Neuronal stem cell (in vitro differentiated cells): ENCODE results near the gene GABRR3.

ENCODE experiments used
- DNase-seq: peaks from one replicate; pipeline ENCODE4 v3.0.0-alpha.2; 2013; ENCODE audit warnings: low spot score
- H2AFZ ChIP-seq: one replicate; pipeline ENCODE4 v1.6.1; 2013; ENCODE audit warnings: mild to moderate bottlenecking, low read length, inconsistent platforms
- H2AK5ac ChIP-seq: 2 replicates; pipeline ENCODE4 v1.6.1; 2013; ENCODE audit warnings: low read depth, mild to moderate bottlenecking, inconsistent platforms, low read length, moderate library complexity, mixed read lengths
- H2BK120ac ChIP-seq: 2 replicates; pipeline ENCODE4 v1.6.1; 2013; ENCODE audit warnings: low read depth, mild to moderate bottlenecking, inconsistent platforms, low read length, moderate library complexity, mixed read lengths
- H2BK12ac ChIP-seq: one replicate; pipeline ENCODE4 v1.6.1; 2013; ENCODE audit warnings: low read length, inconsistent platforms
- H2BK15ac ChIP-seq: 2 replicates; pipeline ENCODE4 v1.6.1; 2013; ENCODE audit warnings: mild to moderate bottlenecking, low read length, inconsistent platforms, mixed read lengths
- H2BK5ac ChIP-seq: one replicate; pipeline ENCODE4 v1.6.1; 2013; ENCODE audit warnings: inconsistent platforms, mild to moderate bottlenecking, low read length, moderate library complexity
- H3K14ac ChIP-seq: one replicate; pipeline ENCODE4 v1.6.1; 2013; ENCODE audit warnings: low read length, inconsistent platforms
- H3K18ac ChIP-seq: 2 replicates; pipeline ENCODE4 v1.6.1; 2013; ENCODE audit warnings: low read length, inconsistent platforms
- H3K23ac ChIP-seq: 2 replicates; pipeline ENCODE4 v1.6.1; 2013; ENCODE audit warnings: low read depth, mild to moderate bottlenecking, mixed read lengths, low read length, inconsistent platforms; ENCODE audit not compliant: poor library complexity
- H3K27ac ChIP-seq: replicated peaks from 3 replicates; pipeline ENCODE4 v1.5.1; 2013; ENCODE audit warnings: low read length, inconsistent platforms
- H3K27me3 ChIP-seq, 3 experiments: 2 replicates each; pipeline ENCODE4 v1.6.1; 2013; ENCODE audit warnings: low read length in 3 of 3, mild to moderate bottlenecking in 2 of 3, inconsistent platforms in 1 of 3, low read depth in 1 of 3, mixed read lengths in 1 of 3, moderate library complexity in 1 of 3; ENCODE audit not compliant: control insufficient read depth in 3 of 3, insufficient read depth in 3 of 3
- H3K36me3 ChIP-seq, 2 donors: replicated peaks in 1 of 2; 2 replicates each; pipeline ENCODE4 v1.6.1; 2013; ENCODE audit warnings: low read length in 2 of 2; ENCODE audit not compliant: control insufficient read depth in 2 of 2, insufficient read depth in 2 of 2
- H3K4ac ChIP-seq: 2 replicates; pipeline ENCODE4 v1.6.1; 2013; ENCODE audit warnings: inconsistent platforms, mild to moderate bottlenecking, low read length, moderate library complexity
- H3K4me1 ChIP-seq, 2 donors: 1 replicate in 1 of 2; 2 replicates in 1 of 2; pipeline ENCODE4 v1.6.1; 2013; ENCODE audit warnings: low read length in 2 of 2, low read depth in 1 of 2; ENCODE audit not compliant: control insufficient read depth in 2 of 2, insufficient read depth in 1 of 2
- H3K4me2 ChIP-seq: one replicate; pipeline ENCODE4 v1.6.1; 2013; ENCODE audit warnings: mild to moderate bottlenecking, low read length, inconsistent platforms; ENCODE audit not compliant: insufficient read depth, poor library complexity, severe bottlenecking
- H3K4me3 ChIP-seq, 2 donors: 2 replicates each; pipeline ENCODE4 v1.5.1; 2013; ENCODE audit warnings: low read length in 2 of 2, mild to moderate bottlenecking in 2 of 2, inconsistent platforms in 1 of 2, moderate library complexity in 1 of 2
- H3K79me1 ChIP-seq: one replicate; pipeline ENCODE4 v1.6.1; 2013; ENCODE audit warnings: low read depth, mild to moderate bottlenecking, inconsistent platforms, low read length, moderate library complexity
- H3K9ac ChIP-seq: one replicate; pipeline ENCODE4 v1.6.1; 2013; ENCODE audit warnings: mild to moderate bottlenecking, low read depth, low read length, inconsistent platforms; ENCODE audit not compliant: poor library complexity
- H3K9me3 ChIP-seq, 2 donors: replicated peaks in 1 of 2; 2 replicates each; pipeline versions ENCODE3 to v1.6.1; 2013; ENCODE audit warnings: low read length in 2 of 2, mild to moderate bottlenecking in 2 of 2, inconsistent platforms in 1 of 2, low read depth in 1 of 2, mixed read lengths in 1 of 2, moderate library complexity in 1 of 2; ENCODE audit not compliant: control insufficient read depth in 2 of 2, insufficient read depth in 1 of 2
- H4K8ac ChIP-seq: one replicate; pipeline ENCODE4 v1.6.1; 2013; ENCODE audit warnings: low read depth, mild to moderate bottlenecking, inconsistent platforms, low read length, moderate library complexity
- H4K91ac ChIP-seq: one replicate; pipeline ENCODE4 v1.6.1; 2013; ENCODE audit warnings: low read length, low read depth, mild to moderate bottlenecking, inconsistent platforms; ENCODE audit not compliant: poor library complexity
- WGBS, 2 donors: extraction: QIAGEN DNeasy Blood & Tissue Kit; methylation state at CpG; one replicate each; pipeline ENCODE4 v1.1.7; 2013; ENCODE audit warnings: missing lambda C conversion rate in 2 of 2, mixed read lengths in 1 of 2; ENCODE audit not compliant: insufficient read length in 2 of 2, insufficient replicate concordance in 1 of 2; ENCODE audit errors: extremely low coverage in 2 of 2; 5-methylcytosine and 5-hydroxymethylcytosine counted together

Gene GABRR3

GRCh38 chr3:97987306-97987705 is 47.8 kb downstream of the GABRR3 start:
- no peak overlapping the region for H3K14ac ChIP-seq
- H2BK120ac ChIP-seq = no peak overlapping the region
- no peak overlapping the region for H3K18ac ChIP-seq
- H3K23ac ChIP-seq = no peak overlapping the region
- H2AK5ac ChIP-seq = no peak overlapping the region
- no peak overlapping the region for H4K8ac ChIP-seq
- no peaks in the 10 kb centered on the region for H3K36me3 ChIP-seq
- H3K27ac ChIP-seq = no peak overlapping the region
- no CpG with 5 or more reads among the region's 2 CpGs for WGBS, 2 donors
- no peak for DNase-seq
- no peak overlapping the region for H2AFZ ChIP-seq
- no peak overlapping the region for H2BK15ac ChIP-seq
- H3K4me1 ChIP-seq = no peaks in the 10 kb centered on the region
- H2BK5ac ChIP-seq = no peak overlapping the region
- H3K27me3 ChIP-seq = no peaks in the 10 kb centered on the region
- no peak overlapping the region for H2BK12ac ChIP-seq
- no peaks in the 10 kb centered on the region for H3K79me1 ChIP-seq
- H3K9ac ChIP-seq = no peak overlapping the region
- H3K9me3 ChIP-seq = peaks cover 0 to 1% of the 10 kb centered on the region in 2 donors
- H4K91ac ChIP-seq = no peak overlapping the region
- H3K4me2 ChIP-seq = no peak overlapping the region
- no peak overlapping the region for H3K4ac ChIP-seq
- H3K4me3 ChIP-seq = no peak overlapping the region

- no peaks in the 10 kb centered on the region for H3K79me1 ChIP-seq
- H3K18ac ChIP-seq = no peak overlapping the region
- H2BK120ac ChIP-seq = no peak overlapping the region
- no peaks in the 10 kb centered on the region for H3K36me3 ChIP-seq
- H2AK5ac ChIP-seq = no peak overlapping the region
- no CpG with 5 or more reads among the region's 2 CpGs for WGBS, 2 donors
- no peak overlapping the region for H4K91ac ChIP-seq
- H3K27ac ChIP-seq = no peak overlapping the region
- H4K8ac ChIP-seq = no peak overlapping the region
- H2BK12ac ChIP-seq = no peak overlapping the region
- H3K9ac ChIP-seq = no peak overlapping the region
- H3K14ac ChIP-seq = no peak overlapping the region
- DNase-seq = no peak
- H2BK15ac ChIP-seq = no peak overlapping the region
- H2AFZ ChIP-seq = no peak overlapping the region
- H3K4me3 ChIP-seq = no peak overlapping the region
- peaks cover 0 to under 1% of the 10 kb centered on the region in 2 donors for H3K4me1 ChIP-seq
- H3K23ac ChIP-seq = no peak overlapping the region
- H3K4me2 ChIP-seq = no peak overlapping the region
- no peak overlapping the region for H3K4ac ChIP-seq
- H2BK5ac ChIP-seq = no peak overlapping the region
- H3K27me3 ChIP-seq = no peaks in the 10 kb centered on the region
- H3K9me3 ChIP-seq = peaks cover 0 to 1% of the 10 kb centered on the region in 2 donors
Measured at GRCh38 chr3:97983933-97984491, 51.1 kb downstream of the GABRR3 start.

GRCh38 chr3:97981886-97982285 is 53.2 kb downstream of the GABRR3 start:
- Histone ChIP-seq H3K4ac (no peak overlapping the region), H3K4me2 (no peak overlapping the region), H3K18ac (no peak overlapping the region), H3K27ac (no peak overlapping the region), H3K23ac (no peak overlapping the region), H3K79me1 (no peaks in the 10 kb centered on the region), H3K14ac (no peak overlapping the region), H2AFZ (no peak overlapping the region), H2BK15ac (no peak overlapping the region), H4K8ac (no peak overlapping the region), H2BK120ac (no peak overlapping the region), H3K4me1 (peaks cover 0 to 2% of the 10 kb centered on the region in 2 donors), H3K9ac (no peak overlapping the region), H3K27me3 (no peaks in the 10 kb centered on the region), H3K36me3 (no peaks in the 10 kb centered on the region), H2BK12ac (no peak overlapping the region), H2AK5ac (no peak overlapping the region), H3K4me3 (no peak overlapping the region), H3K9me3 (no peaks in the 10 kb centered on the region), H2BK5ac (no peak overlapping the region), H4K91ac (no peak overlapping the region)
- WGBS, 2 donors = no CpG with 5 or more reads among the region's 3 CpGs
- DNase-seq = no peak

- Histone ChIP-seq H3K9me3 (no peaks in the 10 kb centered on the region), H3K27me3 (no peaks in the 10 kb centered on the region), H2AFZ (no peak overlapping the region), H3K4ac (no peak overlapping the region), H3K14ac (no peak overlapping the region), H2BK120ac (no peak overlapping the region), H3K79me1 (no peaks in the 10 kb centered on the region), H2BK5ac (no peak overlapping the region), H3K18ac (no peak overlapping the region), H3K4me3 (peak overlapping the region in 1 of 2 donors; percentile 30), H2AK5ac (no peak overlapping the region), H3K4me2 (no peak overlapping the region), H2BK12ac (no peak overlapping the region), H3K4me1 (peaks cover 0 to 2% of the 10 kb centered on the region in 2 donors), H3K23ac (no peak overlapping the region), H3K27ac (no peak overlapping the region), H2BK15ac (no peak overlapping the region), H4K91ac (no peak overlapping the region), H3K36me3 (no peaks in the 10 kb centered on the region), H4K8ac (no peak overlapping the region), H3K9ac (peak overlapping the region; percentile 18)
- no peak for DNase-seq
- no CpG with 5 or more reads among the region's 3 CpGs for WGBS, 2 donors
Measured at GRCh38 chr3:97979610-97980009, 55.5 kb downstream of the GABRR3 start.
